C4-2B (cell line): ENCODE data around the gene ZSWIM1.

ENCODE experiments used
- H3K27ac ChIP-seq: fragments of 450-650 bp; 2 replicates; pipeline ENCODE4 v1.5.1; 2017
- ZFX ChIP-seq: fragments of 450-650 bp; IDR thresholded peaks from 2 replicates; pipeline ENCODE4 v1.6.1; 2017
- TF ChIP-seq, protein P1 (sequence below): fragments of 450-650 bp; conservative IDR thresholded peaks from 2 replicates; pipeline ENCODE4 v1.5.1; 2017; ENCODE audit warnings: mild to moderate bottlenecking

The ZSWIM1 gene

DNA sequence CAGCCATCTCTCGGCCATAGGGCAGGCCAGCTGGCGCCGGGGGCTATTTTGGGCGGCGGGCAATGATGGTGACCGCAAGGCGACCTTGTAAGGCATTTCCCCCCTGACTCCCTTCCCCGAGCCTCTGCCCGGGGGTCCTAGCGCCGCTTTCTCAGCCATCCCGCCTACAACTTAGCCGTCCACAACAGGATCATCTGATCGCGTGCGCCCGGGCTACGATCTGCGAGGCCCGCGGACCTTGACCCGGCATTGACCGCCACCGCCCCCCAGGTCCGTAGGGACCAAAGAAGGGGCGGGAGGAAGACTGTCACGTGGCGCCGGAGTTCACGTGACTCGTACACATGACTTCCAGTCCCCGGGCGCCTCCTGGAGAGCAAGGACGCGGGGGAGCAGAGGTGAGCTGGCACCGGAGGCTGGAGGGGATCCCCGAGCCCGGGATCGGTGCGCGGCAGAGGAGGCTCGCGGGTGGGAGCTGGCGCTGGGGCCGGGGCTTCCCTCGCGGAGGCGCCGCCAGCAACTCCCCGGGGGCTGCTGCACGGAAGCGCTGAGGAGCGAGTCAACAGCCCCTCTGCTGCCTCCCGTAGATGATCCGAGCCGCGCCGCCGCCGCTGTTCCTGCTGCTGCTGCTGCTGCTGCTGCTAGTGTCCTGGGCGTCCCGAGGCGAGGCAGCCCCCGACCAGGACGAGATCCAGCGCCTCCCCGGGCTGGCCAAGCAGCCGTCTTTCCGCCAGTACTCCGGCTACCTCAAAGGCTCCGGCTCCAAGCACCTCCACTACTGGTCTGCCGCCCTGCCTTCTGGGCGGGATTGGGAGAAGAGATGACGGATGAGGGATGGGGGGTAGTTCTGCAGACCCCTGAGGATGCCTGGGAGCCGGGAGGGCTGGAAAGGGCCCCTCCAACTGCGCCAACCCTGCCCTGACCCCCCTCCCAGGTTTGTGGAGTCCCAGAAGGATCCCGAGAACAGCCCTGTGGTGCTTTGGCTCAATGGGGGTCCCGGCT, 10.3 kb downstream of the ZSWIM1 start, which contains the start of the genes CTSA and NEURL2:
Gene CTSA, plus strand, starts transcription at position 351 of the 999 bp plus-strand sequence. Its CDS starts 234 bp downstream, at position 585.
Gene NEURL2, minus strand, starts transcription at position 224 of the 999 bp plus-strand sequence. Its CDS starts 217 bp downstream, at position 7.
- H3K27ac ChIP-seq = peak within 1 kb of the TSS; percentile 78
- TF ChIP-seq, protein P1, sequence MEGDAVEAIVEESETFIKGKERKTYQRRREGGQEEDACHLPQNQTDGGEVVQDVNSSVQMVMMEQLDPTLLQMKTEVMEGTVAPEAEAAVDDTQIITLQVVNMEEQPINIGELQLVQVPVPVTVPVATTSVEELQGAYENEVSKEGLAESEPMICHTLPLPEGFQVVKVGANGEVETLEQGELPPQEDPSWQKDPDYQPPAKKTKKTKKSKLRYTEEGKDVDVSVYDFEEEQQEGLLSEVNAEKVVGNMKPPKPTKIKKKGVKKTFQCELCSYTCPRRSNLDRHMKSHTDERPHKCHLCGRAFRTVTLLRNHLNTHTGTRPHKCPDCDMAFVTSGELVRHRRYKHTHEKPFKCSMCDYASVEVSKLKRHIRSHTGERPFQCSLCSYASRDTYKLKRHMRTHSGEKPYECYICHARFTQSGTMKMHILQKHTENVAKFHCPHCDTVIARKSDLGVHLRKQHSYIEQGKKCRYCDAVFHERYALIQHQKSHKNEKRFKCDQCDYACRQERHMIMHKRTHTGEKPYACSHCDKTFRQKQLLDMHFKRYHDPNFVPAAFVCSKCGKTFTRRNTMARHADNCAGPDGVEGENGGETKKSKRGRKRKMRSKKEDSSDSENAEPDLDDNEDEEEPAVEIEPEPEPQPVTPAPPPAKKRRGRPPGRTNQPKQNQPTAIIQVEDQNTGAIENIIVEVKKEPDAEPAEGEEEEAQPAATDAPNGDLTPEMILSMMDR = no peak
- no peak for TF ChIP-seq ZFX

DNA sequence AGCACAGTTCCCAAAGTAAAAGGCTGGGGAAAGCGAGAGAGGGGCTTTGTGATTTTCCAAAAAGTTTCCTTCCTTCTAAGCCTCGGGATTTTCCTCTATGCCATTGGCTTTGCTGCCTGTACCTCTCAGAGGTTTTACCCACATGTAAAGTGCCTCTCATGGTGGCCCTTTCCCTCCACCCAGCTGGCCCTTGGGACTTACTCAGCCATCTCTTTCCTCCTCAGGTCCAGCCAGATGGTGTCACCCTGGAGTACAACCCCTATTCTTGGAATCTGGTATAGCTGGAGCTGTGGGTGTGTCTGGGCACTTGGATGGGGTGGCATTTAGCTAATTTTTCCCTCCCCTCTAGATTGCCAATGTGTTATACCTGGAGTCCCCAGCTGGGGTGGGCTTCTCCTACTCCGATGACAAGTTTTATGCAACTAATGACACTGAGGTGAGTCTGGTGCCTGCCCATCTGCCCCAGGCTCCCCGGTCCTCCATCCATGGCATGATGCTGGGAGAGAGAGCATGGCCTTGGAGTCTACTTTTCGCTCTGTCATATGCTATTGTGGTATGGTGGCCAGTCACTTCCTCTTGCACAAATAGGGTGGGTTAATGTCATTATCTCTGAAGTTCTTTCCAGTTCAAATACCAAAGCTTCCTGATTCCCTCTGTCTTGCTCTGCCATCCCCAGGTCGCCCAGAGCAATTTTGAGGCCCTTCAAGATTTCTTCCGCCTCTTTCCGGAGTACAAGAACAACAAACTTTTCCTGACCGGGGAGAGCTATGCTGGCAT, 11.2 kb downstream of the ZSWIM1 start:
- peak overlapping the region; percentile 78; the same call in 1 of the 2 replicates for H3K27ac ChIP-seq
- no peak for TF ChIP-seq ZFX
- TF ChIP-seq, protein P1 = no peak

DNA sequence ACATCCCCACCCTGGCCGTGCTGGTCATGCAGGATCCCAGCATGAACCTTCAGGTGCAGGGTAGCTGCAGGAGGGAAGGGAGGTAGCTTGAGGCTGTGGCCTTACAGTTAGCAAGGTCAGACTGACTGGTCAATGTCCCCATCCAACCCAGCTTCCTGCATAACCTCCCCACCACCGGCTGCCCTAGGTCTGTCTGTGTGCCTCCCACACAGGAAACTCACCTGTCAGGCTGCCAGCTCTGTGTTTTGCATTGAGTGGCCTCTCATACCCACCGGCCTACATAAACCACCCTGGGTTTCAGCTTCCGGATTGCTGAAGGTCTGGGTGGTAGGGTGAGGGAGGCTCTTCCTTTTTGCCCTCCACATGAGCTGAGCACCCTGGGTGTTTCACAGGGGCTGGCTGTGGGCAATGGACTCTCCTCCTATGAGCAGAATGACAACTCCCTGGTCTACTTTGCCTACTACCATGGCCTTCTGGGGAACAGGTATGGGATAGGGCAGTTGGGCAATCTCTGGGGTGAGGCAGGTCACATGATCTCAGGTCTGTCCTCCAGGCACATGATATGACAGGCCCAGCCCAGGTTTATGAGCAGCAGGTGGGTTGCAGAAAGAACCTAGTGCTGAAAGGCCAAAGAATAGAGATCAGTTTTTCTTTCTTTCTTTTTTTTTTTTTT, 11.9 kb downstream of the ZSWIM1 start:
- TF ChIP-seq, protein P1 = no peak
- no peak for TF ChIP-seq ZFX
- H3K27ac ChIP-seq = no peak overlapping the region

DNA sequence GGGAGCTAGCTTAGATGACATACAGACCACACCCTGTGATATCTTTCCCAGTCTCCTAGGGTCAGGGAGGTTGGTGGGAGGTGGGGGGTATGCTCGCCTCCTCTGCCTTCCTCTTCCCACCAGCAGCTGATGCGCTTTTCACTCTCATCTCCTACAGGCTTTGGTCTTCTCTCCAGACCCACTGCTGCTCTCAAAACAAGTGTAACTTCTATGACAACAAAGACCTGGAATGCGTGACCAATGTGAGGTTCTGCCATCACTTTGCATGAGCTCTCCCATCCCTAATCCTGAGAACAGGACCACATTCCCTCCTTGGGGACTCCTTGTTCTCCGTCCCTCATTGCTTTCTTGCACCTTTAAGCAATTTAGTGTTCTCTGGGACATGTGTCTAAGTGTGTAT, 12.8 kb downstream of the ZSWIM1 start:
- no peak overlapping the region for H3K27ac ChIP-seq
- TF ChIP-seq ZFX = no peak
- TF ChIP-seq, protein P1 = no peak

DNA sequence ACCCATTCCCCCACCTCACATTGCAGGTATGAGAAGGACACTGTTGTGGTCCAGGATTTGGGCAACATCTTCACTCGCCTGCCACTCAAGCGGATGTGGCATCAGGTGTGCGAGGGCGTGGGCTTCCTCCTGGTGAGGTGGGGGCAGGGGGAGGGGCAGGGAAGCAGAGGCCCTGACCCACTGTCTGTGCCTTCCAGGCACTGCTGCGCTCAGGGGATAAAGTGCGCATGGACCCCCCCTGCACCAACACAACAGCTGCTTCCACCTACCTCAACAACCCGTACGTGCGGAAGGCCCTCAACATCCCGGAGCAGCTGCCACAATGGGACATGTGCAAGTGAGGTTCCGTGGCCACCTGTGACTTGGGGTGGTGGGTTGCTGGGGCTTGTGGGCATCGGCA, 13.8 kb downstream of the ZSWIM1 start:
- TF ChIP-seq, protein P1 = no peak
- TF ChIP-seq ZFX = no peak
- no peak overlapping the region for H3K27ac ChIP-seq

DNA sequence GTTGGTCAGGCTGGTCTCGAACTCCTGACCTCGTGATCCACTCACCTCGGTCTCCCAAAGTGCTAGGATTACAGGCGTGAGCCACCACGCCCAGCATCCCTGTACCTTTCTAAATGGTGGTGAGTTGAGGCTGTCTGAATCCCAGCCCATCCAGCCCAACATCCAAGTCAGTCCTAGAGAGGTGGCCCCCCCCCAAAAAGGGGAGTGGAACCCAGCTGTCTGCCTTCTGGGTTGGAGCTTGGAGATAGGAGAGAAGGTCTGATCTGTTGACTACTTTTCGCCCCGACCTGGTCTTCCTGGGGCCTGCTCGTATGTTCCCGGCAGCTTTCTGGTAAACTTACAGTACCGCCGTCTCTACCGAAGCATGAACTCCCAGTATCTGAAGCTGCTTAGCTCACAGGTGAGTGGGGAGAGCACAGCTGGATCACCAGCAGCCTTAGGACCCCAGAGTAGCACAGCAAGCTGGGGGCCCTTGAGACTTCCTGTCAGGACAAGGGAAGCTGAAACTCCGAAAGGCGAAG, 15.7 kb downstream of the ZSWIM1 start:
- H3K27ac ChIP-seq = no peak overlapping the region
- TF ChIP-seq, protein P1 = no peak
- TF ChIP-seq ZFX = no peak
